GM13976 (cell line): ENCODE data around the gene CHFR.
"Not testable (repeated sequence)": the region's sequence is repeated elsewhere in the genome, so short reads cannot be mapped to it uniquely, and the experiment has no call there.

Experiments used
- DNase-seq: peaks from one replicate; pipeline ENCODE4 v3.0.0; 2012; ENCODE audit warnings: low spot score
- CTCF ChIP-seq: IDR thresholded peaks from 2 replicates; pipeline ENCODE4 v1.5.1; 2012; ENCODE audit warnings: borderline replicate concordance, mild to moderate bottlenecking; ENCODE audit not compliant: insufficient read depth; ENCODE audit errors: extremely low read depth, missing control alignments, control extremely low read depth
- in situ Hi-C: fragments of 300-500 bp; cut with MboI; formaldehyde crosslinking; loops from one replicate; pipeline ENCODE4 v1.12.0; 2022; ENCODE audit warnings: low sequenced_read_pairs, mixed read lengths, inconsistent platforms; ENCODE audit not compliant: unreplicated experiment

The CHFR gene

GRCh38 chr12:132847363-132848356 lies 39.7 kb downstream of the CHFR start:
- in situ Hi-C loops: no loop called here
- DNase-seq: no peak

DNA sequence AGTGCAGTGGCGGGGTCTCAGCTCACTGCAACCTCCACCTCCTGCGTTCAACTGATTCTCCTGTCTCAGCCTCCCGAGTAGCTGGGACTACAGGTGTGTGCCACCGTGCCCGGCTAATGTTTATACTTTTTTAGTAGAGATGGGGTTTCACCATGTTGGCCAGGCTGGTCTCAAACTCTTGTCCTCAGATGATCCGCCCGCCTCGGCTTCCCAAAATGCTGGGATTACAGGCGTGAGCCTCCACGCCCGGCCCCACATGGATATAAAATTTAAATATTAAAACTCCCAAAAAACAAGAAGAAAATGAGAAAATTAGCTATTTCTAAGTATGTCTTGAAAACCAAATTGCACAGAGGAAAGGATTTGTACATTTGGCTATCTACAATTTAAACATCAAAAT lies 42.7 kb downstream of the CHFR start:
- in situ Hi-C loops, DNase-seq: not testable (repeated sequence)

More at GRCh38 chr12:132847363-132848356, 39.7 kb downstream of the CHFR start:
- no peak for TF ChIP-seq CTCF

GRCh38 chr12:132842449-132843045 lies 44.9 kb downstream of the CHFR start:
- no peak for TF ChIP-seq CTCF
- in situ Hi-C loops: no loop called here
- no peak for DNase-seq

GRCh38 chr12:132841151-132841550 lies 46.3 kb downstream of the CHFR start:
- in situ Hi-C loops: no loop called here
- TF ChIP-seq CTCF: no peak
- DNase-seq: no peak

GRCh38 chr12:132840536-132840935 lies 46.9 kb downstream of the CHFR start:
- TF ChIP-seq CTCF: no peak

GRCh38 chr12:132839558-132840235 lies 47.7 kb downstream of the CHFR start:
- no peak for TF ChIP-seq CTCF
- no peak for DNase-seq
- in situ Hi-C loops: no loop called here

More at GRCh38 chr12:132840536-132840935, 46.9 kb downstream of the CHFR start:
- in situ Hi-C loops: no loop called here
- no peak for DNase-seq
